NCI-H2171 (cell line): ENCODE measurements around the gene TRPM8.

Experiments
- DNase-seq: peaks from one replicate; lab custom pipeline; 2025; lab: John Stamatoyannopoulos, UW

TRPM8 gene

DNA sequence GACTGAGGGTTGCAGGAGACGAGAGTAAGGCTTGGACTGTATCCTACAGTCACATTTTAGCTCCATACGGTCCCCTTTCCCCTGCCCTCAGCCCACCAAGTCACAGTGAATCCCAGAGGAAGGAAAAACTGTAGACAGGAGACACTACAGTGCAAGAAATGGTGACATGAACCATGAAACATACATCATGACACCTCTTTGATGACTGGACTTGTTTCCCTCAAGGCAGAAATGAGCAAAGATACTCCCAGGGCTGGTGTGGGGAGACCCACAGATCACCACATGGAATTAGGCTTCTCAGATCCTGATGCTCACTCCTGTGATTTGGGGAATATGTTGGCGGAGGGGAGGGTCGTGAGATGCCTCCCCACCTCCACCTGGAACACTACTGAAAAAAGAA, 85.1 kb downstream of the TRPM8 start:
- no peak for DNase-seq

DNA sequence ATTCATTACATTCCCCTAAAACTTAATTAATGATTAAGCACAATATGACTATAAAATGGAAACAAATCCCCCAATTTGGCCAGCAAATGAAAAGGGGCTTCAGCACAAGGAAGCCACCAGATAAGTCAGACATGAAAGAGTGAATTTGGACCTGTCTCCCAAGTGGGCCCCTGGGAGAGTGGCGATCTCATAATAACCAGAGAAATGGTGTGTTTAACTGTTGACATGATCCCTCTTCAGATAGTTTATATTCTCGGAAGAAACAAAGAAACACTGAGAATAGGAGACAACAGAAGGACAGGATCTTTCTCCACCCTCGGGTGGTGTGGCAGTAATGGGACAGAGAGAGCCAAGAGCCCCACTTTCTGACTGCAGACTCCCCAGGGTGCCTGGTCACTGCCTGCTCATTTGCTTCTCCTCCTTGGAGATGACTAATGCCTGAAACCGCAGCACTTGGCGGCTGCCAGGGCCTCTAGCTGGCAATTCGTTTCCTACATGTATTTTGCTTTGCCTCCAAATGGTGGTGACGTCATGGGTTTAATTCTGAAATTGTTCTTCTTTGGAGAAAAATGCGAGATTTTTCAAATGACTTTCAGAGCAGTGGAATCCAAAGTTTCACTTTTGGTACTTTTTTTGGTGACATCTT, 86.9 kb downstream of the TRPM8 start:
- no peak for DNase-seq

DNA sequence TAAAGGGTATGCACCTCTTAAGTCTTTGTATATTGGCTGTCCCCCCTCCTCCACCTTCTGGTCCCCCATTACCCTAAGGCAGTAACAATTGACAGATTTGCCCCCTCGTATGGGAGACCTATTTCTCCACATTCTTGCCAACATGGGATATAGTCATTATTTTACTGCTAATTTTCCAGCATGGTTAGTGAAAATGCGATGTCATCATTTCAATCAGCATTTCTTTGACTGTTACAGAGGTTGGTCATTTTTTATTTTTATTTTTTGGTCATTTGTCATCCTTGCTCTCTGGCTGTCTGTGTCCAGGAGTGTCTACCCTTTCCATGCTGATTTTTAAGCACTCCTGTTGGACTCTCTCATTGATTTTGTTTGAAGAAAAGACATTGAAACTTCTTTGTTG, 88.0 kb downstream of the TRPM8 start:
- DNase-seq: no peak

DNA sequence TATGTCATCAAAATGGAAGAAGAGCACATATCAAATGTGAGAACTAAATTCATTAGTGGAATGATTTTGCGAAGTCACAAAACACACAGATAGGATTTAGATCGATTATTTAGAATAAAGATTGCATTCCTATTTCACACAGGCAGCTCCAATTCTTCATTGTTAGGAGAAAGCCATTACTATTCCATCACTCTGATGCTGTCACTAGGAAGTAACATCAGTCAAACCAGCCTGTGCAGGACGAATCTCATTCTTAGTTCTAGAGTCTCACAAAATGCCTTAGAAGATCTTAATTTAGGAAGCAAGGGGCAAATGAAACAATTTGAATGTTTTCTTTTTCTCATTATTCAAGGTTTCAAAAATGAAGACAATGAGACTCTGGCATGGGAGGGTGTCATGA, 89.3 kb downstream of the TRPM8 start:
- DNase-seq: no peak

DNA sequence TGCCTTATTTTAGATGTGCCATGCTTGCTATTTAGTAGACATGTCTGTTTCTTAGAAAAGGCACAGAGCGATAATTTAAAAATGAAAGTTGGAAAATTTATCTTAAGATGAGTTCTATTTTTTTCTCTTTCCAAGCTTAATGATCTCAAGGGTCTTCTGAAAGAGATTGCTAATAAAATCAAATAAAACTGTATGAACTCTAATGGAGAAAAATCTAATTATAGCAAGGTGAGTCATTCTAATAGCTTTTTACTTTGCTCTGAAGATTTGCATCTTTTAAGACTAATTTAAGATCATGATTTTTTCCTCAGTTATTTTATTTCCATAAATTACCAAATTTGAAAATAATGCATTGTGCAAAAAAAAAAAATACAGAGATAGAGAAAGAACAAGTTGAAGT, 97.3 kb downstream of the TRPM8 start:
- DNase-seq: no peak

DNA sequence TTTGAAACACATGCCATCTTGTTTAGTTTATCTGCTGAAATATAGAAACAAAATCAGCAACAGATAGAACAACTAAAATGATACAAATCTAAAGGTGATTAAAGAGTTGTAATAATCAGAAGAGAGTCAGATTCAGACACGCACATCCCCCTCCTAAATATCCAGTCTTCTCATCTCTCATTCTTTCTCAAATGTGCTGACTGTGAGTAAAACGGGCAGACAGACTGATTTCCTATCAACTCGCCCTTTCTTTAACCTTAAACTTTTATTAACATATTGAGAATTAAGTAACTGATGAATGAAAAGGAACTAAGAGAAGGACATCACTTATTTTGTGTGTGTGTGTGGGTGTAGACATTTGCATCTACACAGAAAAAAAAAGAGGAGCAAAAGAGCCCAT, 98.7 kb downstream of the TRPM8 start:
- DNase-seq: no peak

DNA sequence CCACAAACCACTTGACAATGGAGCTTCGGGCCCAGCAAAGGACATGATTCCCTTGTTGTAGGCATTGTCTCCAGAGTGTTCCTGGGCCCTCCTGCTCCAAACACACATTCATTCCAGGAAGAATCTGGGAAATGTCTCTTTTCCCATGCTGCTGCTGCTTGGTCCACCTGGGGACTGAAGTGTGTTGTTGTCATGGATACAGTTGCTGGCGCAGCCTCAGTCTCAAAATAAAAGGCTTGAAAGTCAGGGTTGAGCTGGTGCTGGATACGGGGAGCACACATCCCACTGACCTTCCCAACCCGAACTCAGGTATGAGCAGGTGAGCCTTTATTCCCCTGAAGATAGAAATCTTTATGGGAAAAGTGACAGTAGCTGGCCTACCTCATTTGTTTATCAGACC, 102.7 kb downstream of the TRPM8 start:
- no peak for DNase-seq

DNA sequence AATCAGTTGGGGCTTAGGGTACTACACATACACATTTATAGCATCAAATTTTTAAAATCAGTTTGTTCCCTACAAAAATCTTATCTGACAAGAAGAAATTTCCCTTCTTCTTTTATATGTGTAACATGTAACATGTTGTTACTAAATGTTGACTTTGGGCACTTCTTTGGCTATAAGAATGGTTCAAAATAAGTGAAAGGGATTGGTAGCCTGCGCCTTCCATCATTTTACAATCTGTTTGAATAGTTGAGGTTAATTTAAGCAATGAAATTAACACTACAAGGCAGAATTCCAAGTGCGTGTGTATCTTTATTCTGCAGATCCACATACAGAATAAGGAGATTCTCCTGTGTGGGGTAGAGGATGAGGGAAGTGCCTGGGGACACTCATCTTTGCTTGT, 103.2 kb downstream of the TRPM8 start:
- no peak for DNase-seq

DNA sequence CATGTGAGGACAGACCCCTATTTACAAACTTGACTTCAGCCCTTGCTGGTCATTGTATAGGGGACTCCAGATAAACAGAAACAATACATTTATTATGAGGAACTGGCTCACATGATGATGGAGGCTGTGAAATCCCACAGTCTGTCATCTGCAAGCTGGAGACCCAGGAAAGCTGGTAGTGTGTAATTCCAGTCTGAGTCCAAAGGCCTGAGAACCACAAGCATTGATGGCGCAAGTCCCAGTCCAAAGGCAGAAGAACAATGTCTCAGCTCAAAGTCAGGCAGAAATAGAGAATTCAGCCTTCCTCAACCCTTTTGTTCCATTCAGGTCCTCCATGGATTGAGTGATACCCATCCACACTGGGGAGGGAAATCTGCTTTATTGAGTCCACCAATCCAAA, 105.3 kb downstream of the TRPM8 start:
- DNase-seq: no peak

DNA sequence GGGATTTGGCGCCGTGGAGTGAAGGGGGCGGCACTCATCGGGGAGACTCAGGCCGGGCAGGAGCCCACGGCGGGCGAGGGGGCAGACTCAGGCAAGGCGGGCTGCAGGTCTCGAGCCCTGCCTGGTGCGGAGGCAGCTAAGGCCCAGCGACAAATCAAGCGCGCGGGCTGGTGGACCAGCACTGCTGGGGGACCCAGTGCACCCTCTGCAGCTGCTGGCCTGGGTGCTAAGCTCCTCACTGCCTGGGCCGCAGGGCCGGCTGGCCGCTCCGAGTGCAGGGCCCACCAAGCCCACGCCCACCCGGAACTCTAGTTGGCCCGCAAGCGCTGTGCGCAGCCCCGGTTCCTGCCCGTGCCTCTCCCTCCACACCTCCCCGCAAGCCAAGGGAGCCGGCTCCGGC, 107.1 kb downstream of the TRPM8 start:
- DNase-seq: no peak

DNA sequence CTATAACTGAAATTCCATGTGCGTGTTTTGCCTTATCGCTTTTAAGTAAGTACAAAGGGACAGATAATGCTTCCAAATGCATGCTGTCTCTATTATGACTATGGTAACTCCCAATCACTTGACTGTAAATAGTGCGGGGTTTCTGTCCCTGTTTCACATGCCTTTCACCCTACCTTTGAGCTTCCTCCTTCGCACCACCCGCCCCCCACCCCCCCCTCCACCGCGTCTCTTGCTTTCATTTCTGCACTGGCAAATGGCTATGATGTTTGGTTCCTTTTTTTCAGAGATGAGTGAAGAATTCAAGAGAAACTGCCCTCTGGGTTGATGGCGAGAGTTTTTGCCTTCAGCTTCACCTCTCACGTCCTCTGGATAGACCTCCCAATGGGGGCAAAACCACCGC, 108.3 kb downstream of the TRPM8 start:
- DNase-seq: no peak

DNA sequence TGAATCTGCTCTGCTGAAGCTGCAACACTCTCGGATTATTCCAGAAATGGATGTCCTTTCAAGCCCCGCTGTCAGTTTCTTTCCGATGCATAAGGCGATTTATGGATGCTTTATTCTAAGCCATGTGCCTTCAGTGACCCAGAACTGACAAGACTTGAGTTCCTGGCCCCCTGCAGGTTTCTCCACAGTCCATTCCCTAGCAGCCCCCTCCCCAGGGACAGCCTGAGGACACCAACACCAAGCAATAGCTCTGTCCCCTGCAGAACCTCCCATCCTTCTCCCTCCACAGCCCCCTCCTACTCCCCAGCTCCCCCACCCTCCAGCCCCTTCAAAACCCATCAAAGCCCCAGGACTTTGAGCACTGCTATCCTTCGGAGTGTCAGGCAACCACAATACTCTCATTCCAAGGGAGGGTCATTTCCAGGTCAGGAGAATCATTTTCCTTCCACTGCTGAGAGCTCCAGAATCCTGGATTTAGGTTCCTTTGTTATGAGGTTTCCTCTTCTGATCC, 108.8 kb downstream of the TRPM8 start:
- no peak for DNase-seq

DNA sequence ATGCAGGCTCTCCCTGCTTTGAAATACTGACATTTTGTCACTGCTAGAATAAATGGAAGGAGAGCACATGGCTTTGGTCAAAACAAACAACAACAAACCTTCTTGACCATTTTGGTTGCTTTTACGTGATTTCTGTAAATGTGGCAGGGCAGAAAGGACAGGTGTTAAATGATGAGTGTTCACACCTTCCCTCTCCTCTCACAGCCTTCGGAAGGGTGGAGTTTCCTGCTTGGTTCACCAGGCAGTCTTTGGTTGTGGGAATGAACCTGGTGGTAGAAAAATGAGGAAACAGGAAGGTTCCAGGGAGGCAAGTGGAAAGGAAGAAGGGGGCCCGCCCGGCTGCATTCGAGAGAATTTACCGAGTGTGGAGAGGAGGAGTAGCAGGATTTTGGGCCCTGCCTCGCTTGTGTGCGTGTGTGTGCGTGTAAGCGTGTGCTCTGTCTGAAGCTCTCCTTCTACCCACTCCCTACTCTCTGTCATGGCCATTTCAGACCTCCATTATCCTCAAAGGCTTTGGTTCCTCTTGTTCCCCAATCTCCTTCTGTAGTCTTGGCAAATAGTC, 109.6 kb downstream of the TRPM8 start:
- no peak for DNase-seq

DNA sequence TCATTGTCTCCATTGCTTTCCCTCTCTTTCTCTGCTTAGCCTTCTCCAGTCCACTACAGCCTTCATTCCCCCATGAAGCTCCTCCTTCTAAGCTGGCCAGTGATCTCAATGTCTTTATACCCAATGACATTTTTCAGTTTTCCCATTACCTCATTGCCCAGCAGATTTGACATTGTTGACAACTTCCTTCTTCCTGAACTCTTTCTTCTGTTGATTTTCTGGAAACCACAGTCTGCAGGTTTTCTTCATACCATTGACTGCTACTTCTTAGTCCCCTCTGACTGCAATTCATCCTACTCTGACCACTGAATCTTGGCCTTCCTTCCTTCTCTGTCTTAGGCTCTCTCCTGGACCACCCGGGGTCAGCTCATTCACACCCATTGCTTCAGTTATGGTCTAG, 110.5 kb downstream of the TRPM8 start:
- DNase-seq: no peak

DNA sequence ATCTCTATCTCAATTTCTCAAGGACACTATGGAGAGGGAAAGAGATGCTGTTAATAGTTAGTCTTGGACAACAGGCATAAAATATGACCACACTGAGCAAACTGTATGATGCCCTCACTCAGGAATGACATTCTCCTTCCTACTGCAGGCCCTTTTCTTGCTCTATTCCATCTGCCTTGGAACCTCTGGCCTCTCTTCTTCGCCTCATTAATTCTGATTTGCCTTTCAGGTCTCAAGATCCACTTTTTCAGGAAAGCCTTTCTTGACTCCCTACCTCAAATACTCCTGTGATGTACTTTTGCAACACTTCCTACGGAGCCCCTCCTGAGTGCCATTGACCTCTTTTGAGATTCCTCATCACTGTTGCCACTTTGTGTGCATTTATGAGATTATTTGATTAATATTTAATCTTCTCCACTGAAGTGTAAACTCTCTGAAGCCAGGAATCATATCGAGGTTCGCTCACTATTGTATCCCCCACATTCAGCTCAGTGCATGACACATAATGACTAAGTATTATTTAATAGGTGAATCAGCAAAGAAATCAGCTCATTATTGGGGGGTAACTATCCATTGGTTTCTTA, 112.1 kb downstream of the TRPM8 start:
- no peak for DNase-seq

DNA sequence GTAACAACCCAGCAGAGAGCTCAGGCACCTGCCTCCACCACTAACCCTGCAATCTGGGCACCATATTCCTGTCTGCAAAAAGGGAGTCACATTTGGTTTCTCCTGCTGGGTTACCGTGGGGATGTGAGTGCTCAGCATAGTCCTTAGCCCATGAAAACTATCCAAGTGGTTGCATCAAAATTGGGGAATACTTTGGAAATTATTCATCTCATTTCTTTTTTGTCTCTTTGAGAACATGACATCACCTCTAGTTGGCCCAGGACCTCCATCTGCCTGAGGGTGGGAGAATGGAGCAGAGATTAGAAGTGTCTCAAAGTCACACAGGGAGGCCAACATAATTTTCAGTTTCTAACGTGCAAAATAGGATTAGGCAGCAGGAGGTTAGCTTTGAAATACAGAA, 114.0 kb downstream of the TRPM8 start:
- DNase-seq: no peak

DNA sequence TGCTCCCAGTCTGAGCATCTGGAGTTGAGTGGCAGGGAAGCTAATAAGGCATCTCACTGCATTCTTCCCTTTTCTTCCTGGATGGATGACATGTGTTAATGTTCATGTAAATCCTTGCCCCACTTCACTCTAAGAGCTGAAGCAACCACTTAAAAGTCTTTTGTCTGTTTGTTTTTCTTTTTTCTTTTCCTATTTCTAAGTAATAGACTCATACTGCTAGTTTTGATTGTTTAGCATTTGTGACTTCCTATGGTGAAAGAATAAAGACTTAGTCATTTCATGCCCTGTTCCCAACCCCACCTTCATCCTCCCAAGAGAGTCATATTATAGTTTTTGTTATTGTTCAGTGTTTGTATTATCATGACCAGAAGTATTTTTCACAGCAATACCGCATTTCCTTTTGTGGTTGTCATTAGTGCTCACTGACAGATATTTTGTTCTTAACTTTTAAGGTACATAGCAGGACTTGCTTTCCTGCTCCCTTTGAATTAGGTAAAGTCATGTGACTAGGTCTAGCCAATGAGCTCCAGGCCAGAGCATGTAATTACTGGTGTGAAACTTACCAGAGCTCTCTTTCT, 115.2 kb downstream of the TRPM8 start:
- DNase-seq: no peak

DNA sequence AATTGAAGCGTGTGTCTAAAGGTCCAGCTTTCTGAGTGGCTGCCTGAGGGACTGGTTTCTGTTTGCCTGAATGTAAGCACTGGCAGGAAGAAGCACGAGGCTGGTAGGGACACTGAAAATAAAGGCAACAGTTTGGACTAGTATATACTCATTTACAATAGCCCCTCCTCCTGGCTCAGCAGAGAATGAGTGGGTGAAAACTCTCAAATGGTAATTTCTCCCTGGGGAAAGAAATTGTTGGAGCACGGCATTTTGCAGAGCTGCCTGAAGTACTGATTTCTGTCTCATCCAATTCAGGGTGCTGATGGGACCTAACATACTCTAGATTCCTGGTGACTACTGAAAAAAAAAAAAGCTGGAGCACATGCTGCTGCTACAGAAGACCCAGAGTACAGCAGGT, 116.0 kb downstream of the TRPM8 start:
- no peak for DNase-seq

DNA sequence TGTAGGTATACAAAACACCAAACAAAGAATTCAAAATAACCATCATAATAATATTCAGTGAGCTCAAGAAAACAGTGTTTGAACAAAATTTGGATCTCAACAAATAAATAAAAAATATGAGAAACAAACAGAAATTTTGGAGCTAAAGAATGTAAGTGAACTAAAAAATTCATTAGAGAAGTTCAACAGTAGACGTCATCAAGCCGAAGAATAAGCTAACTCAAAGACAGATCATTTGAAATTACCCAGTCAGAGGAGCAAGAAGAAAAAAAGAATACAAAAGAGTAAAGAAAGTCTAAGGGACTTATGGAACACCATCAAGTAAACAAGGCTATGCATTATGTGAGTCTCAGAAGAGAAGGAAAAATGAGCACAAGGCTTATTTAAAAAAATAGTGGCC, 116.7 kb downstream of the TRPM8 start:
- no peak for DNase-seq

DNA sequence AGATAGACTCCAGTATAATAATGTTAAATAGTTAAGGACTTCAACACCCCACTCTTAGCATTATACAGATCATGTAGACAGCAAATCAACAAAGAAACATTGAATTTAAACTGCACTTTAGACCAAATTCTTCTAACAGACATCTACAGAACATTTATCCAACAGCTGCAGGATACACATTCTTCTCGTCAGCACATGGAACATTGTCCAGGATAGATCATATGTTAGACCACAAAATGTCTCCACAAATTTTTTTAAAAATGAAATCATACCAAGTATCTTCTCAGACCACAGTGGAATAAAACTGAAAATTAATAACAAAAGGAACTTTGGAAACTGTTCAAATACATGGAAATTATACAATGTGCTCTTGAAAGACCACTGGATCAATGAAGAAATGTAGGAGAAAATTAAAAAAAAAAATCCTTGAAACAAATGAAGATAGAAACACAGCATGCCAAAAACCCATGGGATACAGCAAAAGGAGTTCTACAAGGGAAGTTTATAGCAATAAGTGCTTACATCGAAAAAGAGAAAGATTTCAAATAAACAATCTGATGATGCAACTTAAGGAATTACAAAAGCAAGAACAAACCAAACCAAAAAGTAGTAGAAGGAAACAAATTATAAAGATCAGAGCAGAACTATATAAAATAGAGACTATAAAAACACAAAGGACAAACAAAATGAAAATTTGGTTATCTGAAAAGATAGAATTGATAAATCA, 121.1 kb downstream of the TRPM8 start:
- no peak for DNase-seq

DNA sequence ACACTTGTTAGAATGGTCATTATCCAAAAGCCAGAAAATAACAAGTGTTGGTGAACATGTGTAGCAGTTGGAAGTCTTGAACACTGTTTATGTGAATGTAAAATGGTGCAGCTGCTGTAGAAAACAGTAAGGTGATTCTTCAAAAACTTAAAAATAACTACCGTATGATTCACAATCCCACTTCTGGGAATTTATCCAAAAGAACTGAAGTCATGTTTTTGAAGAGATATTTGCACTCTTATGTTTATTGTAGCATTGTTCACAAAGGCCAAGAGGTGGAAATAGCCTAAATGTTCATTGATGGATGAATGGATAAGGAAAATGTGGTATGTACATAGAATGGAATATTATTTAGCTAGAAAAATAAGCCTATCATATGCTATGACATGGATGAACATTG, 127.0 kb downstream of the TRPM8 start:
- no peak for DNase-seq

DNA sequence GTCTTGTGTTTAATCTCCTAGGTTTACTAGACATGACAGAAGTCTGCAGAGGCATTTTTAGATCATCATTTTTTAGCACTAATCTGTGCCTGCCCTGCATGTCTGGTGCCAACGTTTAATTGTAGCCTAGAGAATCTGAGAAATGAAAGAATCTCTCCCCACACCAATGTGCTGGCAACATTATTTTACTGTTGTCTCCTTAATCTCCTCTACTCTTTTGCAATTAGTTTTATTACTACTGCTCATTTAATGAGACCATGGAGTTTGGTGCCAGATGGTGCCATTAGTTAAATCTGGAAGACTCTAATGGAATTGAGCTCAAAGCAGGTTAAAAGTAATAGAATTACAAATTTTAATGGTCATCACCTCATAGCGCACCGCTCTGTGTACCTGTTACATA, 129.3 kb downstream of the TRPM8 start:
- DNase-seq: no peak

DNA sequence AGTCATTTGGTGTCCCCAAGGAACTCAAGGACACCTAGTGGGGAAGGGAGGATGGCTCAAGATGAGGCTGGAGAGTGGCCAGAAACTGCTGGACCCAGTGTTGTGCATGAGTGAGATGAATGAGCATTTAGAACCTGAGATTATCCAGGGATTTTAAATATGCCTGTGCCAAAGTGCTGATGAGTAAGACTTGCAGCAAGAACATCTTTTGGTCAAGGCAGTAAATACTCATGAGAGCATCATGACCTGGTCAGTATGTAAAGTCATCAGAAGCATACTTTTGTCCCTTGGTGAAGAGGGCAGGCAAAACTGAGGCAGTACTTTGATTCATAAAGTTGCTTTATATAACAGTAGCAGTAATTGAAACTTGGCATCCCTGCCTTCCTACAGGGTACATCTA, 130.2 kb downstream of the TRPM8 start:
- no peak for DNase-seq
